HepG2 (cell line): Measurements from ENCODE around the gene GJC1. TPM values are rescaled to one million over a fixed set of nuclear protein-coding genes. Genes with fewer than 3 reads are reported as not detected.

Experiments used
- ATAC-seq: fragments of 200-7000 bp; cut with Tn5 transposase; 3 replicates; pipeline ENCODE4 v1.9.1; 2020; ENCODE audit warnings: mild to moderate bottlenecking, moderate library complexity
- BruUV-seq: library from RNA; stranded (reverse); fragments of 400-500 nt; replicated peaks from 2 replicates; lab custom pipeline; 2021; lab: Mats Ljungman, UMichigan
- CTCF ChIA-PET: fragments of 300-600 bp; formaldehyde crosslinking; extraction: SDS; loops from one replicate; lab custom pipeline; 2021; ENCODE audit warnings: low total read pairs, inconsistent platforms, low intra/inter-chr PET ratio; lab: Yijun Ruan, JAX
- POLR2A ChIA-PET: fragments of 350-600 bp; sonication (Branson Sonifier 250); formaldehyde crosslinking; loops from one replicate; lab custom pipeline; 2020; ENCODE audit warnings: antibody characterized with exemption, inconsistent platforms; lab: Yijun Ruan, JAX
- DNase-seq: peaks from one replicate; pipeline ENCODE4 v3.0.0-alpha.2; 2015; ENCODE audit warnings: low spot score
- FAIRE-seq: peaks from 3 replicates; lab custom pipeline; 2011; peaks lifted over from hg19 to GRCh38; lab: Jason Lieb, UNC
- H2AFZ ChIP-seq: one replicate; pipeline ENCODE4 v1.6.1; 2011; ENCODE audit warnings: low read length, inconsistent platforms
- H3K27ac ChIP-seq: fragments of 300-600 bp; 3 replicates; pipeline ENCODE4 v1.8.0; 2011; ENCODE audit warnings: mixed run types, mild to moderate bottlenecking, mixed read lengths, low read length, inconsistent platforms; ENCODE audit not compliant: insufficient read depth; ENCODE audit errors: extremely low read length
- H3K27me3 ChIP-seq, 2 experiments: fragments of 200-600 bp in 1 of 2; 2 replicates in 1 of 2; 3 replicates in 1 of 2; pipeline versions ENCODE4 v1.6.0 to v1.8.0; 2011; ENCODE audit warnings: low read length in 2 of 2, mild to moderate bottlenecking in 2 of 2, moderate library complexity in 2 of 2, inconsistent platforms in 1 of 2; ENCODE audit not compliant: insufficient read depth in 2 of 2, control insufficient read depth in 1 of 2
- H3K36me3 ChIP-seq, 2 experiments: fragments of 200-600 bp in 1 of 2; replicated peaks in 1 of 2; 2 replicates in 1 of 2; 3 replicates in 1 of 2; pipeline versions ENCODE4 v1.5.1 to v1.8.0; 2011; ENCODE audit warnings: low read length in 2 of 2, inconsistent platforms in 1 of 2; ENCODE audit not compliant: insufficient read depth in 2 of 2, control insufficient read depth in 1 of 2
- H3K4me1 ChIP-seq: 2 replicates; pipeline ENCODE4 v1.5.1; 2012; ENCODE audit warnings: low read length, inconsistent platforms; ENCODE audit not compliant: insufficient read depth
- H3K4me2 ChIP-seq: 2 replicates; pipeline ENCODE4 v1.6.0; 2011; ENCODE audit warnings: low read depth, low read length, inconsistent platforms
- H3K4me3 ChIP-seq, 3 experiments: fragments of 200-600 bp in 1 of 3; sonication (generic), shearing (Covaris generic) in 1 of 3; replicated peaks in 1 of 3; 2 replicates each; pipeline ENCODE4 v1.5.1; 2011 to 2016; ENCODE audit warnings: low read length in 3 of 3, inconsistent platforms in 2 of 3, low read depth in 2 of 3, mild to moderate bottlenecking in 2 of 3, control low read depth in 1 of 3, mixed read lengths in 1 of 3; ENCODE audit not compliant: insufficient read depth in 1 of 3
- H3K79me2 ChIP-seq: one replicate; pipeline ENCODE4 v1.6.1; 2011; ENCODE audit warnings: low read length, inconsistent platforms; ENCODE audit not compliant: insufficient read depth
- H3K9ac ChIP-seq: 2 replicates; pipeline ENCODE4 v1.6.0; 2011; ENCODE audit warnings: mild to moderate bottlenecking, low read depth, low read length, inconsistent platforms; ENCODE audit not compliant: insufficient read depth
- H3K9me3 ChIP-seq: 2 replicates; pipeline ENCODE4 v1.5.1; 2012; ENCODE audit warnings: mild to moderate bottlenecking, low read length
- H4K20me1 ChIP-seq: 2 replicates; pipeline ENCODE4 v1.6.0; 2011; ENCODE audit warnings: inconsistent platforms, mild to moderate bottlenecking, low read length, moderate library complexity; ENCODE audit not compliant: insufficient read depth
- DZIP1 ChIP-seq: sonication (generic); formaldehyde crosslinking; IDR thresholded peaks from 2 replicates; pipeline ENCODE4 v1.5.0; 2020; ENCODE audit warnings: mild to moderate bottlenecking, missing genetic modification reagents
- HDAC1 ChIP-seq: sonication (generic); formaldehyde crosslinking; IDR thresholded peaks from 2 replicates; pipeline ENCODE4 v1.5.1; 2020; ENCODE audit warnings: mild to moderate bottlenecking, missing genetic modification reagents
- KAT8 ChIP-seq: IDR thresholded peaks from 2 replicates; pipeline ENCODE4 v1.6.1; 2016; ENCODE audit warnings: missing genetic modification reagents, missing compliant biosample characterization
- LRRFIP1 ChIP-seq: sonication (generic); formaldehyde crosslinking; conservative IDR thresholded peaks from 2 replicates; pipeline ENCODE4 v1.4.0; 2020; ENCODE audit warnings: missing genetic modification reagents
- MTF1 ChIP-seq: sonication (generic); formaldehyde crosslinking; IDR thresholded peaks from 2 replicates; pipeline ENCODE4 v1.5.0; 2020; ENCODE audit warnings: missing genetic modification reagents
- RAD21 ChIP-seq: fragments of 450-650 bp; formaldehyde crosslinking; IDR thresholded peaks from 2 replicates; pipeline ENCODE4 v1.5.0; 2020; ENCODE audit warnings: mild to moderate bottlenecking
- SKIL ChIP-seq: sonication (generic); formaldehyde crosslinking; IDR thresholded peaks from 2 replicates; pipeline ENCODE4 v1.8.0; 2022; ENCODE audit warnings: missing genetic modification reagents, mild to moderate bottlenecking, moderate library complexity, borderline replicate concordance
- ZBTB10 ChIP-seq: sonication (generic); formaldehyde crosslinking; IDR thresholded peaks from 2 replicates; pipeline ENCODE4 v1.4.0; 2020; ENCODE audit warnings: missing genetic modification reagents, borderline replicate concordance
- ZFP91 ChIP-seq: sonication (generic); formaldehyde crosslinking; IDR thresholded peaks from 2 replicates; pipeline ENCODE4 v1.9.0; 2022; ENCODE audit warnings: missing genetic modification reagents, mild to moderate bottlenecking, borderline replicate concordance
- ZNF24 ChIP-seq: fragments of 450-650 bp; IDR thresholded peaks from 2 replicates; pipeline ENCODE4 v1.6.1; 2017; ENCODE audit warnings: antibody characterized with exemption, mild to moderate bottlenecking
- ZNF431 ChIP-seq: sonication (generic); formaldehyde crosslinking; IDR thresholded peaks from 2 replicates; pipeline ENCODE4 v1.9.0; 2022; ENCODE audit warnings: missing genetic modification reagents, low read depth, mild to moderate bottlenecking, borderline replicate concordance
- ZNF788 ChIP-seq: sonication (generic); formaldehyde crosslinking; IDR thresholded peaks from 2 replicates; pipeline ENCODE4 v1.5.0; 2020; ENCODE audit warnings: mild to moderate bottlenecking, missing genetic modification reagents, borderline replicate concordance
- WGBS: methylation state at CpG from one replicate; pipeline ENCODE4 v1.1.6; 2017; ENCODE audit warnings: low lambda C conversion rate; 5-methylcytosine and 5-hydroxymethylcytosine counted together
- in situ Hi-C: cut with HindIII; loops from 2 replicates; pipeline ENCODE4 v1.10.0; 2017; ENCODE audit warnings: low pct_unique_long_range_greater_than_20kb; ENCODE audit not compliant: extremely low pct_ligation_motif_present
- intact Hi-C: fragments of 100-400 bp; cut with micrococcal nuclease; formaldehyde crosslinking; loops from one replicate; pipeline ENCODE4 v1.10.0; 2022; ENCODE audit not compliant: unreplicated experiment
- polyA plus RNA-seq, 8 experiments: library from polyadenylated mRNA; depleted of rRNA in 3 of 8; stranded (reverse) in 7 of 8; unstranded in 1 of 8; fragments of >200 nt; fragmentation: Illumina TruSeq in 4 of 8; extraction: Trizol in 4 of 8; gene quantifications; 2 replicates each; pipeline versions ENCODE4 v1.2.1 to v1.2.3, GENCODE V29; 2011 to 2016; ENCODE audit warnings: low read depth in 4 of 8, missing spikeins in 1 of 8, mixed read lengths in 1 of 8; ENCODE audit not compliant: insufficient read depth in 1 of 8
- total RNA-seq, 5 experiments: library from RNA; depleted of rRNA; stranded (reverse); fragments of >200 nt; fragmentation: Illumina TruSeq; extraction: Trizol; gene quantifications; 2 replicates each; pipeline ENCODE4 v1.2.3, GENCODE V29; 2016; ENCODE audit warnings: low read depth in 1 of 5

GJC1 gene
- total and polyA plus RNA-seq, 2 of the 13 experiments (the other 11 are each of a cell fraction or from before 2014, with no cell fraction given), result 1.7 TPM

- in situ Hi-C loops, result no loop called here
- 99% methylated on average over 12 of the region's 12 CpGs for WGBS
- Histone ChIP-seq H3K4me2 (no peak overlapping the region), H3K4me1 (peaks cover 7% of the 10 kb centered on the region), H3K36me3 (peaks cover 40 to 80% of the 10 kb centered on the region in 2 experiments), H3K27ac (no peak overlapping the region), H3K79me2 (no peaks in the 10 kb centered on the region), H3K9me3 (no peaks in the 10 kb centered on the region), H3K9ac (no peak overlapping the region), H4K20me1 (no peaks in the 10 kb centered on the region), H3K4me3 (no peak overlapping the region), H2AFZ (no peak overlapping the region), H3K27me3 (no peaks in the 10 kb centered on the region)
- ATAC-seq (no peak), DNase-seq (no peak), FAIRE-seq (no peak)
- ChIA-PET CTCF (no interaction called here), POLR2A (no interaction called here)
- intact Hi-C loops, result no loop called here
- no TSS peak for BruUV-seq
- TF ChIP-seq HDAC1 (CRISPR knock-in tag) (no peak), ZNF431 (CRISPR knock-in tag) (no peak), KAT8 (no peak), ZBTB10 (CRISPR knock-in tag) (no peak), ZNF788 (no peak), ZNF24 (no peak), MTF1 (CRISPR knock-in tag) (no peak), LRRFIP1 (CRISPR knock-in tag) (no peak), ZFP91 (CRISPR knock-in tag) (no peak), RAD21 (CRISPR knock-in tag) (no peak), SKIL (no peak), DZIP1 (CRISPR knock-in tag) (no peak)
These were observed 41.5 kb upstream of the GJC1 start for GRCh38 chr17:44871556-44871955.
